H1 (cell line): Measurements from ENCODE around the gene TUBA4B. TPM values are rescaled to one million over a fixed set of nuclear protein-coding genes. Genes with fewer than 3 reads are reported as not detected.

Experiments
- ASH2L ChIP-seq: fragments of 200-600, 300-600 bp; sonication (generic); IDR thresholded peaks from one replicate; pipeline ENCODE4 v1.7.1; 2017; ENCODE audit warnings: low read length
- BCL11A ChIP-seq, 2 experiments: IDR thresholded peaks; one replicate each; pipeline ENCODE4 v1.6.1; 2011; ENCODE audit warnings: low read depth in 2 of 2, low read length in 2 of 2, mild to moderate bottlenecking in 2 of 2
- CBX8 ChIP-seq: fragments of 300-800, 300-1000 bp; sonication (generic); IDR thresholded peaks from 2 replicates; pipeline ENCODE4 v1.7.1; 2016; ENCODE audit warnings: low read depth, low read length, borderline replicate concordance
- CEBPB ChIP-seq: IDR thresholded peaks from 2 replicates; pipeline ENCODE4 v1.6.1; 2012; ENCODE audit warnings: low read depth, low read length
- CHD1 ChIP-seq: IDR thresholded peaks from 2 replicates; pipeline ENCODE4 v1.6.1; 2012; ENCODE audit warnings: low read depth, low read length, improper control_type of control experiment
- CHD2 ChIP-seq: IDR thresholded peaks from 2 replicates; pipeline ENCODE4 v1.6.1; 2012; ENCODE audit warnings: low read length, improper control_type of control experiment
- EZH2 ChIP-seq: fragments of 200-600 bp; sonication (generic); IDR thresholded peaks from 2 replicates; pipeline ENCODE4 v1.7.1; 2012; ENCODE audit warnings: low read depth, mild to moderate bottlenecking, moderate library complexity, low read length, inconsistent platforms; ENCODE audit not compliant: severe bottlenecking
- JUN ChIP-seq: IDR thresholded peaks from 2 replicates; pipeline ENCODE4 v1.6.1; 2011; ENCODE audit warnings: low read depth, mild to moderate bottlenecking, improper control_type of control experiment, low read length
- NANOG ChIP-seq: IDR thresholded peaks from 2 replicates; pipeline ENCODE4 v1.6.1; 2011; ENCODE audit warnings: low read length, low read depth, mild to moderate bottlenecking, inconsistent platforms; ENCODE audit not compliant: insufficient read depth, poor library complexity, severe bottlenecking
- POLR2A ChIP-seq, 2 experiments: IDR thresholded peaks; 1 replicate in 1 of 2; 2 replicates in 1 of 2; pipeline ENCODE4 v1.6.1; 2011; ENCODE audit warnings: low read depth in 2 of 2, low read length in 2 of 2, mild to moderate bottlenecking in 2 of 2; ENCODE audit errors: control extremely low read depth in 1 of 2
- RXRA ChIP-seq: IDR thresholded peaks from 2 replicates; pipeline ENCODE4 v1.6.1; 2011; ENCODE audit warnings: low read depth, mild to moderate bottlenecking, low read length, moderate library complexity; ENCODE audit not compliant: insufficient read depth
- SAP30 ChIP-seq: fragments of 300-600 bp; sonication (generic); IDR thresholded peaks from 2 replicates; pipeline ENCODE4 v1.7.1; 2012; ENCODE audit warnings: low read length, moderate library complexity, mild to moderate bottlenecking, inconsistent platforms; ENCODE audit not compliant: insufficient read depth, insufficient replicate concordance
- SIN3A ChIP-seq, 2 experiments: IDR thresholded peaks in 1 of 2; conservative IDR thresholded peaks in 1 of 2; 2 replicates each; pipeline ENCODE4 v1.6.1; 2011 to 2012; ENCODE audit warnings: low read length in 2 of 2, improper control_type of control experiment in 1 of 2, low read depth in 1 of 2, mild to moderate bottlenecking in 1 of 2
- SP1 ChIP-seq: IDR thresholded peaks from 2 replicates; pipeline ENCODE4 v1.6.1; 2011; ENCODE audit warnings: low read depth, low read length
- YY1 ChIP-seq: IDR thresholded peaks from 2 replicates; pipeline ENCODE4 v1.6.1; 2011; ENCODE audit warnings: low read depth, mild to moderate bottlenecking, low read length
- polyA plus RNA-seq, 7 experiments: library from polyadenylated mRNA; depleted of rRNA in 3 of 7; stranded (reverse) in 5 of 7; unstranded in 2 of 7; fragments of >200 nt in 5 of 7; fragments of 200-250 nt in 2 of 7; gene quantifications; 1 replicate in 5 of 7; 2 replicates in 1 of 7; 4 replicates in 1 of 7; pipeline versions ENCODE4 v1.2.1 to v1.2.3, GENCODE V29; 2011 to 2013; ENCODE audit warnings: missing spikeins in 2 of 7, mixed read lengths in 2 of 7
- total RNA-seq: library from RNA; stranded (reverse); fragmentation: NEBNext Ultra II Directional; extraction: Animal tissue kit (Norgen Biotek cat#: 25700); gene quantifications from 2 replicates; pipeline ENCODE4 v1.2.1, GENCODE V29; 2021

The TUBA4B gene
- total and polyA plus RNA-seq, 2 of the 8 experiments (the other 6 are each of a cell fraction or from before 2014, with no cell fraction given) = 0.08 to 0.24 TPM

- no peak for TF ChIP-seq RXRA
- TF ChIP-seq SIN3A (conservative IDR thresholded peaks at IDR 0.05 in 1 of 2, IDR thresholded peaks at IDR 0.05 in 1 of 2; ENCODE audit: low read depth in 1 of 2, low read length in 2 of 2) = peak; percentile 69 to 77; a peak in 1 of 4 replicates
- no peak for TF ChIP-seq EZH2
- TF ChIP-seq ASH2L = peak; percentile 0
- TF ChIP-seq YY1 = no peak
- TF ChIP-seq CHD2 = no peak
- TF ChIP-seq SP1 = no peak
- no peak for TF ChIP-seq POLR2A (IDR thresholded peaks at IDR 0.05; ENCODE audit: control extremely low read depth in 1 of 2, low read depth in 2 of 2, low read length in 2 of 2)
- no peak for TF ChIP-seq BCL11A (IDR thresholded peaks at IDR 0.05; ENCODE audit: low read depth in 2 of 2, low read length in 2 of 2)
- peak; percentile 73 for TF ChIP-seq SAP30
- TF ChIP-seq JUN = no peak
- no peak for TF ChIP-seq CBX8
- TF ChIP-seq CHD1 = no peak
- no peak for TF ChIP-seq NANOG
- no peak for TF ChIP-seq CEBPB
- TF ChIP-seq, all 59 proteins: peak for 6
These were observed 34.8 kb upstream of the TUBA4B start (continued) for GRCh38 chr2:219218217-219218731.
